Fibroblast of skin of scalp (primary cell): ENCODE results near the gene PEX11A.

ENCODE experiments used
- DNase-seq: peaks from one replicate; pipeline ENCODE4 v3.0.0-alpha.2; 2013

Gene PEX11A

DNA sequence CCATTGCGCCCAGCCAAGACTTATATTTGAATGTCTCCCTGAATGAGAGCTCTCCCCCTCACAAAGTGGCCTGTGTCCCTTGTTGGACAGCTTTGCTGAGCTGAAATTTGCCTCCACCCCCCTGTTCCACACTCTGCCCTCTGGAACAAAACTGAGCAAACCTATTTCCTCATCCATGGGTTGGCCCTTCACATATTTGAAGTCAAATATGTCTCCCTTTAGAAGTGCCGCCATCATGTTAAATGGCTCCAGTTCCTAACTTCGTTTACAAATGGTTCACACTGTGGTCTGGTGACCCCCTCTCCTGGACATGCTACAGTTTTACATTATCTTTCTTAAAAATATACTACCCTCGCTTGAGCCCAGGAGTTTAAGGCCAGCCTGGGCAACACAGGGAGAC lies 16.0 kb downstream of the PEX11A start:
- DNase-seq, result no peak

GRCh38 chr15:89673165-89673512 lies 17.4 kb downstream of the PEX11A start:
- no peak for DNase-seq

DNA sequence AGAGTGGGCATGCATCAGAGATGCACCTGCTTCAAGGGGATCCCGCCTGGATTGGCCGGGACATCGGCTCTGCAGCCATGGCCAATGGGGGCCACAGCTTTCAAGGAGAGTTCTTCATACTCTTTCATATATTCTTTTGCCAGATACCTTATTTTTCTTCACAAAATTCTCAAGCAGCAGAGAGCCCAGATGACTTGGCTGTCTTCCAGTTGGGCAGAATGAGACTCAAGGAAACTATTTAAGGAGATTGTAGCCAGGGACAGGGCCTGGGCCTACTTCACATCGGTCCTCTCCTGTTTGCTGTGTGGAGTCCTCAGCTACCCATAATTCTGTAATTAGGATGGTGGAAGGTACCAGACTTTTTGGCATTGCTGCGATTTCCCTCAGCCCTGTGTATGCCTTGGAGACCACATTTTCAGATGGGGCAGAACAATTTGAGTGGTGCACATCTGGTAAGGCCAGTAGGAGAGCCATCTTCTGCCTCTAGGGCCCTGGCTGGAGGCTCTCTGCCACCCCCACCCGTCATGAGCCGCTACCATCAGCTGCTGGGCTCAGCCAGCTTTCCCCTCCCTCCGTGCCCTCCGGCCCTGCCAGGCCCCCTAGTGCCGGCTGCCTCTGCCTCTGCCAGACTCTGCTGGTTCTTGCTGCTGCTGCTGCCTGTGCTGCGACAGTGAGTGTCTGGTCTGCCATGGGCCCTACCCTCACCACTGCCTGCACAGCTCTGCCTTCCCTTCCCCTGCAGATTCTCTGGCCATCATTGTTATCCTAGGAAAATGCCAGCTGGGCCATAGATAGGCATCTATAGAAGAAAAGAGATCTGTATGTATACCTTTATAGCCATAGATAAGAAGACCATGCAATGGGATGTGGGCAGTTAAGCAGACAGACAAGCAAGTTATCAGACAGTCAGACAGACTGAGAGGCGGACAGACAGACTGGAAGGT lies 18.1 kb downstream of the PEX11A start:
- DNase-seq, result peak; percentile 51

GRCh38 chr15:89671687-89672086 lies 18.9 kb downstream of the PEX11A start:
- no peak for DNase-seq

- no peak for DNase-seq
Measured at GRCh38 chr15:89670971-89671560, 19.5 kb downstream of the PEX11A start.

- DNase-seq, result no peak
Measured at GRCh38 chr15:89669941-89670340, 20.6 kb downstream of the PEX11A start.

GRCh38 chr15:89669309-89669865 lies 21.2 kb downstream of the PEX11A start:
- no peak for DNase-seq

- no peak for DNase-seq
Measured at GRCh38 chr15:89668171-89668570, 22.4 kb downstream of the PEX11A start.

DNA sequence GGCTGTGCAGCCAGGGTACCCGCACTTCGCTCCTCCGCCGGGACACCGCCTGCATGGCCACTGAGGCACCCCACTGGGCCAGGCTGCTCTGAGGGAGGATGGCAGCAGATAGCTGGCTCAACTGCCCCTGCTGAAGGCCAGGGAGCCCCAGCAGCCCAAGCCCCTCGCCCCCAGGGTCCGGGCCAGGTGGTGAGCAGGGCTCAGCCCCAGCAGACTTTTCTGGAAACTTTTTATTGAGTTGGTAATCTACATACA lies 22.9 kb downstream of the PEX11A start:
- no peak for DNase-seq

- no peak for DNase-seq
Measured at GRCh38 chr15:89666858-89667705, 23.5 kb downstream of the PEX11A start.

DNA sequence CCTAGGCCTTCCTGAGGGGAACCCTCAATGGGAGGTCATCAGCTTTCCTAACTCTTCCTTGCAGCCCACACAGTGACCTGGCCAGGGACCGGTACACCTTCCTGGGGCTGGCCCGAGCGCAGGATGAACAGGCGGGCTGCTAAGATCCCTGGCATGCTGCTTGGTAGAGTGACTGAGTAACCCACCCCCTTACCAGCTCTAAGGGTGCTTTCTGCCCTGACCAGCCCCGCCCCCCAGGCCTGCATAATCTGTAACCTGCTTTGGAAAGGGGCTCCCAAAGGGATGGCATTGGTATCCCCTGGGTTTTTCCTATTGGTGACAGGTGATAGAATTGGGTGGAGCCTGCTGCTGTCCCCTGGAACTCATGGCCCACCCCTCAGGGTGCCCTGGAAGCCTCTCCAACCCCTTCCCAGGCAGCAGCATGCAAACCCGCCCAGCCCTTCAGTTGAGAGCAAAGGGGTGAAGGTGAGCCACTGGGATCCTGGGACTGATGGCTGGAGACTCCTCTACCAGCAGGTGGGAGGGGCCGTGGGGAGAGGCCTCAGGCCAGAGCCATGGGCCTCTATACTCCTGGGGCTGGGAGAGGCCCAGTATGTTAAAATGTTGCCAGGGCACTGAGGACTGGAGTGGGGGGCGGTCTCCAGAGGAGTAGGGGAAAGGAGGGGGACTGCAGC lies 24.2 kb downstream of the PEX11A start:
- DNase-seq, result no peak

DNA sequence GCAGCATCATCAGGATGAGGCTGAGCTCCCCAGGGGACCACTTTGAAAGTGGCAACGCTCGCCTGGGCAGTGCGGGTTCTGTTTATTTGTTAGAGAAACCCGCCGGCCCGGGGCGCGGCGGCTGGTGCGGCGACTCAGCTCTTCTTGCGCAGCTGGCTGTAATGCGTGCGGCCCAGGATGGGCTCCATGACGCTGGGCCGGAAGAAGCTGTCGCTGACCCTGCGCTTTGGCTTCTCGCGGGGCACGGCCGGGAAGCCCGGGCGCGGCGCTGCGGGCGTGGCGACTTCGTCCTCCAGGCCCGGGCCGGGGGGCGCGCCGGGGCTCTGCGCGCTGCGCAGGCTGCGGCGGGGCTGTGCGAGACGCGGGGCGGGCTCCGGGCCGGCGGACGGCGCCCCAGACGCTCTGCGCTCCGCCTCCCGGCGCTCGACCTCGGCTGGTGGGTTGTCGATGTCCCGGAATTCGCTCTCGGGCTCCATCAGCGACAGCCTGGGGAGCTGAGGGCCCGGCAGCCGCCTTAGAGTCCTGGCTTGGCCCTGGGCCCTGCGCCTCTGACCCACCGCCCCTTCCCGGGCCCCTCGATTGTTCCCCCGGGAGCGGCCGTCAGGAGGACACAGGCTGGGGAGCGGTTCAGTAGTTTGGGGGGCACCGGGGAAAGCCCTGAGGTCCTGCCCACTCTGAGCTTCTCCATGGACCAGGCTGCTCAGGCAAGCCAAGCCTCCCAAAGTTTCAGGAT lies 24.9 kb downstream of the PEX11A start:
- DNase-seq, result peak; percentile 61

GRCh38 chr15:89664441-89665350 lies 25.9 kb downstream of the PEX11A start:
- DNase-seq, result no peak

GRCh38 chr15:89662893-89663626 lies 27.5 kb downstream of the PEX11A start:
- peak; percentile 92 for DNase-seq

- no peak for DNase-seq
Measured at GRCh38 chr15:89660556-89660955, 30.0 kb downstream of the PEX11A start.

DNA sequence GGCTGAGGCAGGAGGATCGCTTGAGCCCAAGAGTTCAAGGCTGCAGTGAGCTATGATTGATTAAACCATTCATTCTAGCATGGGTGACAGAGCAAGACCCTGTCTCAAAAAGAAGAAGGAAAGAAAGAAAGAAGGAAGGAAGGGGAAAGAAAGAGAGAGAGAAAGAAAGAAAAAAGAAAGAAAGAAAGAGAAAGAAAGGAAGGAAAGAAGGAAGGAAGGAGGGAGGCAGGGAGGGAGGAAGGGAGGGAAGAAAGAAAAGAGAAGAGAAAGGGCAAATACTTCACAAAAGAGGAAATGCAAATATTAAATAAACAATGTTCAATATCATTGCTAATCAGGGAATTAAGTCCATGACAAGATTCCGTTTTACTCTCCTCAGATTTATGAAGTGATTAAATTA lies 31.3 kb downstream of the PEX11A start:
- no peak for DNase-seq

DNA sequence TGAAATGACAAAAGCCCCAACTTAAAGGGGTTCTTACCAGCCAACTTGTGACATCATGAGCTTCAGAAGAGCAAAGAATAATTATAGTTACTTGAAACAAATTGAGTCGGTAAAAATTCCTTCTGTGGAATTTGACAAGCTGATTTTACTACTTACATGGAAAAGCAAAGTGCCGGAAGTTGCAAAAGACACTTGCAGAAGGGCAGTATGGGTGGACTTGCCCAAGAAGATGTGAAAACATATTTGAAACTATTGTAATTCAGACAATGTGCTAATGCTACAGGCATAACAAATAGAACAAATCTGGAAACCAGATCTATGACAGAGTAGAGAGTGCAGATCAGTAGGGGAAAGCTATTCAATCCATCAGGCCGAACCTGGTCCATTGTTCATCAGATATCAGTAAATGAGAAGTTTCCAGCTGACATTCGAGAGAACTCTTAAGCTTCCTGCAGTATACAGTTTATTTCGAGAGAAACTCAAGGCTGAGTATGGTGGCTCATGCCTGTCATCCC lies 32.8 kb downstream of the PEX11A start:
- no peak for DNase-seq

DNA sequence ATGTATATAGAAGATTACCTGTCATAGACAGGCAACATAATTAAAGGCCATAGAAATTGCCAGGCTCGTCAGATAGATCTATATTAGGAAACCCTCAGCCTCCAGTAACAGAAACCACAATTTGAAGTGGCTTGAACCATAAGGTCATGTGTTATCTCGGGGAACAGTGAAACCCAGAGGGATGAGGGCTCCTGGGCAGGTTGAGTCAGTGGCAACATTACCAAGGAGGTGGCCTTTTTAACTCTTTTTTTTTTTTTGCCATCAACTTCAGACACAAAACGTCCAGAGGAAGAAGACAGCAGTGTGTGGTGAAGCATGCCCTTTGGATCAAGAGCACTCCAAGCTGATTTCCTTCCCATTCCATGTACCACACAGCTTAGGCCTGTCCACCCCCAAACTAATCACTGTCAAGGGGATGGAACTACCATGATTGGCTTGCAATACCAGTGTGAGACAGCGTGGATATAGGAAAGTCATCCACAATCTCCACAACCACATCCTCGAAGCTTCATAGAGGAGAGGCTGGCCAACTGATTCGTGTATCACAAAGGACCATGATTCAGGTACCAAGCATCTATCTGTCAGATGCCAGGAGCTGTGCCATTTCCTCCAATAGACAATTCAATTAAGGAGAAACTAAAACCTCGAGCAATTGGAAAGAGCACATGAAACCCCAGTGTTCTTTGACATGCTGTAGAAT lies 34.3 kb downstream of the PEX11A start:
- no peak for DNase-seq
